Middle frontal gyrus (tissue), 1 donor: ENCODE data around the gene GRAMD1B.
"Not testable (repeated sequence)": the region's sequence is repeated elsewhere in the genome, so short reads cannot be mapped to it uniquely, and the experiment has no call there.

Experiments used
- DNase-seq: peaks from one replicate; pipeline ENCODE4 v3.0.0-alpha.2; 2015; ENCODE audit warnings: low spot score; ENCODE audit errors: extremely low spot score

GRAMD1B gene

DNA sequence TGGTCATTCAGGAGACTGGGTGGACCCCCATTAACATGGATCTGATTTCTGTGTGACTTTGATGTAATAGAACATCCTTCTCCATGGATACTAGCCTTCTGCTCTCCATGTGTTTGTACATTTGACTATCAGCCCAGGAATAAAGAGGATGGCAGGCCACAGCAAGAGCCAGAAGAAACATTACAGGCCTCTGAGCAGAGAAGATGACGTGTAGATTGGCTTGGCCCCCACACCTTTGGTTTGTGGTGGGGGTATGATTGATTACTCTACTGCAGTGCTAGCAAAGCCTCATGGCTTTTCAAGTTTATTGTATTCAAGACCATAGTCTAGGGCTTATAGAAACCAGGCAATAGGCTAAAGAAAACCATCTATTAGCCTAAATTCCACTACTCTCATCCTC is 77.0 kb downstream of the GRAMD1B start:
- DNase-seq, result no peak

DNA sequence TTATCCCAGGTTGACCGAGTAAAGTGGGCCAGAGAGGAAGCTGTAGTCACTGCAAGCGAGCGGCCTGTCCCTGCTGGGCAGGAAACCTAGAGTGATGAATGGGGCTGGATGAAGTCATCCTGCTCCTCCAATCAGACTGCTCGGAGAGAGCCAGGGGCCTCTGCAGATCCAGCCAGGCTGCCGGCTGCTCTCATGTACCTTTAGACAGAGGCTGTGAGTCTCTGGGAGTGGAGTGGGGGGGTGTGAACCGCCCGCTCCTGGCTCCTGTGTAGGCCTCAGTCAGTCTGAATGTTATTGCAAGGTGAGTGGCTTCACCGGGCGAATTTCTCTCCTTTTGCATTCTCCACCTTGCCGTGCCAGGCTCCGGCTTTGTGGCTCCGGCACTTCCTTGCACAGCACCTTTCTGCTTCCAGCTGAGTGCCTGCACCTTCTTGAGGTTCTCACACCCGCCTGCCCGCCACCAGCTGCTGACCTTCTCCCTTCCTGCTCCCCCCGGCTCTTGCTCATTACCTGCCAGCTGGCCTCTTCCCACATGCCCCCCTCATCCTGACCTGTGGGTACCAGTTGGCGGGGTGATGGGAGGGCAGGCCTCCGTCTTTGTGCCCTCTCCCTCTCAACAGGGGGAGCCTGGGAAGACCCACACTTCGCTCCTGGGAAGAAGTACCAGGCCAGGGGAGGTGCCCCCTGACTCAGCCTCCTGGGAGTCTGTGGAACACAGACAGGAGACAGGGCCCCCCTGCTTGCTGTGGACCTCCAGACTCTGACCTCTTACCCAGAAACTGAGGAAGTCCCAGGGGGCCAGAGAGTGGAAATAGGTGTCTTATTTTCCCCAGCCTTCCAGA is 79.9 kb downstream of the GRAMD1B start:
- DNase-seq, result no peak

DNA sequence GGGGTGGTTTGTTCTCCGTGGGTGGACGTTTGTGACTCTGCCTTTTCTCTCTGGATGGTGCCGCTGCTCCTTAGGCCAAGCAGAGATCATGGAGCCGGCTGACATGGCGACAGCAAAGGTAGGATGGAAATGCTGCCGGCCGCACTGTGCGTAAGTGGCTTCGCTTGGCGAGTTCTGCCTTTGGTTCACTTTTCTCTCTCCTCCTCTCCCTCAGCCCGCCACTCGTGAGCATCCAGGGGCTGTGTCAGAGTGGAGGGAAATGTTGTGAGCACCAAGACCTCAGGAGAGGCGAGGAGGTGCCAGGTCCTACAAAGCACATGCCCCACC is 80.5 kb downstream of the GRAMD1B start:
- DNase-seq, result no peak

DNA sequence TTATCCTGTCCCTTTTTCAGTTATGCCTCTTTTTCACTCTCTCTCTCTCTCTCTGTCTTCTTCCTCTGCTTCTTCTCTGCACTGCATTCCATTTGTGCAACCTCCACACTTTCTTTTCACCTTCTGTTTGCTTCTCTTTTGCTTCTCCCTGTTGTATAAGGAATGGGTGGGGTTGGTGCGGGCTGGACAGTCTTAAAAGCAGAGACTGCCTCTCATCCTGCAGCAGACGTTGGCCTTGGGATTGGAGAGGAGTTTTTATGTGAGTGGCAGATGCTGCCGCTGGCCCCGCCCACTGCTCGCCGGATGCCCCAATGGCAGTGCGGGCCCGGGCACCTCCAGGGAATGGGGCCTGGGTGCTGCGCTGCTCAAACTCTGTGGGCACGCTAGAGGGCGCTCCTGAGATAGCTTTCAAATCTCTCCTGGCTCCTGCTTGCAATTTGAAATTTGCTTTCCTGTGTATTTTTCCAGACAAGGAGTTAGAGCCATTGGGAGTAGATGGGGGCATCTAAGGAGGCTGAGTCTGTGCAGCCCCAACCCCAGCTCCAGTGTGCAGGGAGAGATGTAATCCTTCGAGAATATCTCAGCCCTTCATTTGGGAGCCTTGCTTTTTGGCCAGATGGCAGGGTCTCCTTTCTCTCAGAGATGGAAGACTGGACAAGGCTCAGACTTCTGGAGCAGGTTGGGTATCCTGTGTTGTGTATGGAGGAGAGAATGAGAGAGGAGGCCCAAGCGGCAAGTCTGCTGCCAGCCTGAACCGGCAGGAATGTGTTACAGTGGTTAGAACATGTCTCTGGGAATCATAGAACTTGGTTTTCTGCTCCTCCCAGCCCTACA is 81.2 kb downstream of the GRAMD1B start:
- DNase-seq, result peak; percentile 86

DNA sequence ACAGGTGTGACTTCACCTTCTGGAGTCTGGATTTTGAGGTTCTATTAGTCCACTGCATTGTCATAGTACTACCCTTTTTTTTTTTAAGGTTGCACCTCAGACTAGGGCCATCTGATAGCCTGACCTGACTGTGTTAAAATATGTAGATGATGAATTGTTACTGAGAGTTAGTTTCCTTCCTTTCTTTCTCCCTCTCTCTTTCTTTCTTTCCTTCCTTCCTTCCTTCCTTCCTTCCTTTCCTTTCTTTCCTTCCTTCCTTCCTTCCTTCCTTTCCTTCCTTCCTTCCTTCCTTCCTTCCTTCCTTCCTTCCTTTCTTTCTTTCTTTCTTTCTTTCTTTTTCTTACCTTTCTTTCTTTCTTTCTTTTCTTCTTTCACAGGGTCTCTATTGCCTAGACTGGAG is 83.2 kb downstream of the GRAMD1B start:
- not testable (repeated sequence) for DNase-seq

DNA sequence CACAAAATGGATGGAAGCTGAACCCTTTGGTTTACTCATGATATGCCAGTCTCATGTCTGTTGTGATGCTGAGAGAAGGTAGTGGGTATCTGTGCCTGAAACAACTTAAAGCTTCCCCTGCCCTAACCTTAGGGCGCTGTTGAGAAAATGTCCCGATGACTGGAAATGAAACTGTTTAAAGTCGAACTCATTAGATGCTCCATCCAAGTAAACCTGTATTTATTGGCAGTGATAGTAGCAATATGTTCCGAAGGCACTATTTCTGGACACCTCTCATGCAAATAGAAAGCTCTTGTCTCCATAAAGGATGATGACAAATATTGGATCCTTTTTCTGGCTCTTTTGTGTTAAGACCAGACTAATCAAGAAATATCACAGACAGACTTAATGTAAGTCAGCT is 86.2 kb downstream of the GRAMD1B start:
- DNase-seq, result no peak

DNA sequence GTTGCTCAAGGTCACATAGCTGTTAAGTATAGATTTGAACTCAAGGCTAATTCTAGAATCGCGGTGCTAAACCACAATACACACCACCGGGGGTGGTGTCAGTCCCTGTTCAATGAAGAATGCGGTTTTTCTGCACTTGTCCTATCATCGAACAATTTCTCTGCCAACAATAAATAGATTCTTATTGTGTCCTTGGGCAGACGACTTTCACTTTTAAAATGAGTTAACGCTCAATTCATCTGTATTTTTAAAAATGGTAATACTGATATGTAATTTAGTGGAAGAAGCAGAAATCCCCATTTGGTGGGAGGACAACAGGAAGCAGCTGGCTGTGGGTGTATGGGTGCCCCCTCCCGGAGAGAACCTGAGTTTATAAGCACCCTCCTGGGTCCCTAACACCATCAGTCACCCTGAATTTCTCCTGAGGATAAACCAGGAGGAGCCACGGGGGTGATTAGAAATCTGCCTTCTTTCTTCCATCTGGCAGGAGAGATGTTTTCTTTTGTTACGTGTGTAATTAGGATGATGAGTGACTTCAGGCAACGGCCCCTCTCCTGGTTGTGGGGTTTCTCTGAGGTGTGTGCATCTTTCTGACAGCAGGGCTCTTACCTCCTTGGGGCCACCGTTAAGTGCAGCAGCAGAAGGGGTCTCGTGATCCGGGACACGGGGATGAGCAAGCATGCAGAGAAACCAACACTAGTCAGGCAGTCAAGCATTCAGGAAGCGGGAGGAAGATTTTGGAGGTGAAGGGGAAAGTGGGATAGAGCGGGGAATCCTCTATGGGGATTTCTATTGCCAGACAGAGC is 87.7 kb downstream of the GRAMD1B start:
- DNase-seq, result no peak

DNA sequence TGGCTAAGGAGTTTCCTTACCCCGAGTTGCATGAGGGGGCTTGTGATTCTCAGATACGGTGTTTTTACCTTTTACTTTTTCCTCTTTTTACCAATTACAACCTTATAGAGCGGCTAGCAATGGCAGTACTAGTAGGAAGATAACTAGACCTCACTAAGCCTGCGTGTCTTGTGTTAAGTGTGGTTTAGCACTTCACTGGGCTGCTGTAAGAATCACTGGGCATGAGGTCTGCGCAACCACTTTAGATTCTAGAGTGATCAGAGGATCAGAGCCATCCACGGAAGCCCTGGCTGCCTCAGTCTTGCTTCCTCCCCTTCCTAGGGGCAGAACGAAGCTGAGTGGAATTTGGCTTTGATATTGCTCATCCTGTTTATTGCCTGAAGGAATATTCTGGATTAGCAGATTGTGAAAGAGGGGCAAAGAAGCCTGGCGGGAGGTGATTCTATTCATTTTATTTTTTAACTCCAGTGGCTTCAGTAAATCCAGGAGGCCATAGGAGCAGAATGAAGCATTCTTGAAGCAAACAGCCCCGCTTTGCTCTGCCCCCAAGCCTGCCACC is 88.5 kb downstream of the GRAMD1B start:
- DNase-seq, result no peak

DNA sequence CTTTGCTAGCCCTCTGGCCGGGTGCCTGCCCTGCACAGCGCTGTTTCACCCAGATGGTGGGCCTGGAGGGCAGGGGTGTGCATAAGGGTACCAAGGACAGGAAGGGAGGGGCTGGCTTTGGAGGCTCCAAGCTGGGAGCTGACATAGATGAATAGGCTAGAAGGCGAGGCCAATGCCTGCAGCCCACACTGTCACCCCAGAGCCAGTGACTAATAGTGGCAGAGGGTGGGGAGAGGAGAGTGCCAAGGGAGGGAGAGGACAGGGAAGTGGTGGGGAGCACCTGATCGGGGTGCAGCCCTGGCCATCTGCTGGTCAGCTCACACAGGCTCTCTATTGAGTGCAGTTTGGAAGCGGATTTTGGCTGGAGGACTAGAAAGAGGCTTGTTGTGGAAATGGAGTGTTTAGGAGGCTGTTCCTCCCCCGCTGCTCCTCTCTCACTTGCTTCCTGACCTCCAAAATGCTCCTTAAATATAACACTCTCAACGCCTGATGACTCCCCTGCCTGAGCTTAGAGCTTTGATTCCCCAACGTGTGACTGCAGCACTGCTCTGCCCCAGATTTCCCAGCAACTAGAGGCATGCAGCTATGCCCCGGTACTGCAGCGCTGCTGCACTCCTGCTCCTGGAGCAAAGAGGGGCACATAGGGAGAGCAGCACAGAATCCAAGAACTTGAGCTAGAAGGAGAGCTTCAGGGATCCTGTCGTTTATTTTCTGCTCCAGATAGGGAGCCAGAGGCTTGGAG is 89.2 kb downstream of the GRAMD1B start:
- DNase-seq, result no peak

DNA sequence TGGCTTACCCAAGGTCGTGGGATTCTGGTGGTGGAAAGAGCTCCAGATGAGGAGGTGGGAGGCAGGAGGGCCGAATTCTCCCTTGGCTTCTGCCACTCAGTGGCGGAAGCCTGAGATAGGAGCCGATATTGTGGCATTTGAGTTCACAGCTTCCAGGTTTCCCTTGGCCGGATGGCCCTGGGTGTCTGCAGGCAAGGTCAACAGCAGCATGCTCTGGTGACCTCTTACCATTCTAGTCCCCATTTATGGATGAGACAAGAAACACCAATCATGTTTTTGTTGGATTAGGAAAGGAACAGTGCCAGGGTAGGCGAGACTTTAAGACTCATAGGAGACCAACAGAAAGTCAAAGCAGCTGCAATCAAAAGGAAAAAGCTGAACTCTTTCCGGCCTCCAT is 89.7 kb downstream of the GRAMD1B start:
- no peak for DNase-seq

DNA sequence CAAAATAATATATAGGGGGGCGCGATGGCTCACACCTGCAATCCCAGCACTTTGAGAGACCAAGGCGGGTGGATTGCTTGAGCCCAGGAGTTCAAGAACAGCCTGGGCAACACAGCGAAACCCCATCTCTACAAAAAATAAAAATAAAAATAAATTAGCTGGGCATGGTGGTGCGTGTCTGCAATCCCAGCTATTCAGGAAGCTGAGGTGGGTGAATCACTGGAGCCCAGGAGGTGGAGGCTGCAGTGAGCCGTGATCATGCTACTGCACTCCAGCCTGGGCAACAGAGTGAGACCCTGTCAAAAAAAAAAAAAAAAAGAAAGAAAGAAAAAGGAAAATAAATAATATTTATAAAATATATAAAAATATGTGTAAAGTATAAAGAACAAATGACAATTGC is 90.4 kb downstream of the GRAMD1B start:
- not testable (repeated sequence) for DNase-seq

DNA sequence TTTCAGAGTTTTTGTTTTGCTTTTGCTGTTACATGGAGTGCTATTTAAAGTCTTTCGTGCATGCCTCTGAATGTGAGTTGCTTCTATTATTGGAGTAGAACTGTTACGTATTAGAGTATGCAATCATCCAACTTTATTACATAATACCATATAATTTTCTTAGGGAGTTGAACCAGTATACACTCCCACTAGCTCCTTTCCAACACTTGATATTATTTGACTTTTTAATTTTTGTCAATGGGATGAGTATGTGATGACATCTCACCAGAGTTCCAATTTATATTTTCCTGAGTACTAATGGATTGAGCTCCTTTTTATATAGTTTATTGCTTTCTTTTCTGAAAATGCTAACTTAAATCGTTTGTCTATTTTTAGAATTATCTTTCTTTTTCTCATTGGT is 90.9 kb downstream of the GRAMD1B start:
- DNase-seq, result no peak

DNA sequence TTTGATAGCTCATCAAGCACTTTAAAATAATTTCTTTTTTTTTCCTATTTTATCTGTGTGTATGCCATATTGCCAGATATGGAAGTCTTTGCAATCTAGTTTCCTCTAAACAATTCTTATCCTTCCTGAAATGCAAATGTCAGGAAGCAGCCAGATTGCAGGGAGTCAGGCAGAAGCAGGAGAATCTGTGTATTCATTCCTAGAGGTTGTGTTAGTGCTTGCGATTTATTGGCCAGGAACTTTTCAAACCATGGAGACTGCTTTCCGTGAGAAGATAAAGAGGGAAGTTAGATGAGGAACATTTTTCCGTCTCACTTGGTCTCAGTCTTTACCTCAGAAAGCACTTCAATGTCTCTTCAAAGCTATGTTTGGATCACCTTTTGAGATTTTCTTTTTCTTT is 91.9 kb downstream of the GRAMD1B start:
- DNase-seq, result no peak

DNA sequence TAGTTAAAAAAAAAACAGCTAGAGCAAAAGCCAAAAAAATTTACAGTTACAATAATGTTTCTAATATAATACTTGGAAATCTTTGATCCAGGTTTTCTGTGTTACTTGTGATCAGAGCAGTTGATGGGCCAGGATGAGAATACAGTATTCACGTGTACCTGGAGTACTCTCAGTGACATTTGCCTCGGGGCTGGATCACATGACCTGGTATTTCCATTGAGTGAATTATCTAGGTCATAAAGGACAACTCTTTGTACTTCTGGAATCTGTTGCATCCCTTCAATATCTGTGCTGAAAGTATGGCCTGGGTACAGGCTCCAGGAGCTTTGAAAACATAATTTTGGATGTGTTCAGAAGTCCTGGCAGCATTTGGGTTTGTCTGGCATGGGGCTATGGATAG is 93.5 kb downstream of the GRAMD1B start:
- DNase-seq, result no peak

DNA sequence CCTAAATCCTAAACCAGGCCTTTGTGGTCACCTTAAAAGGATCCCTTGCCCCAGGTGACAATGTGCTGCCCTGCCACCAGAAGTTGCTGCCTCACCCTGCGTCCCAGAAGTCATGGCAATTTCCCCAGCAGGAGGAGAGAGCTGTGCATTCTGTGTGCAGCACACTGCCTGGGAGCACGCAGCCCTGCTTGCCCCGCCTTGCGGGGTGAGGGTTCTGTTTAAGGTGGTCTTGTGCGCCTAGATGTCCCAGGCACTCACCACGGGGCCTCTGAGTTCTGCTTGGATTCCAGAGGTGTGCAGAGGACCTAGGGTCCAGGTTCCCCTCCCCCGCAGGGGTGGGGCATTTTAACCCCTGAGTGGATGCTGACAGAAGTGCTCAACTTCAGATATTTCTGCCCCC is 95.0 kb downstream of the GRAMD1B start:
- DNase-seq, result no peak

DNA sequence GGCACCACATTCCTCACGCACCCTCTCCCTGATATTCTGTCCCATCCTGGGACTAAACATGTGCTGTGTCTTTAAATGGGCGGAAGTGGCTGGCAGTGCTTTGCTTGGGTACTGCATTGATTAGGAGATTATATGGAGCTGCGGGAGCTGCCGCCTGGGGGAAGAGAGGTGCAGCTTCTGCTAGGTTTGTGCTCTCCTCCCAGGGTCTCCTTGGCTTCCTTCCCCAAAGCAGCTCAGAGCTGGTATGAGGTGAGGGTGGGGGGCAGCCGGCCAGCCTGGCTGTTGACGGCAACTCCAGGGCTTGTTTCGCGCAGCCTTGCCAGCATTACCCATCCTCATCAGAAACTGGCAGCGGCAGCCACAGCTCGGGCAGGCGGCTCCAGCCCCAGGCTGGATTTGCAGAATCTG is 95.4 kb downstream of the GRAMD1B start:
- DNase-seq, result no peak

DNA sequence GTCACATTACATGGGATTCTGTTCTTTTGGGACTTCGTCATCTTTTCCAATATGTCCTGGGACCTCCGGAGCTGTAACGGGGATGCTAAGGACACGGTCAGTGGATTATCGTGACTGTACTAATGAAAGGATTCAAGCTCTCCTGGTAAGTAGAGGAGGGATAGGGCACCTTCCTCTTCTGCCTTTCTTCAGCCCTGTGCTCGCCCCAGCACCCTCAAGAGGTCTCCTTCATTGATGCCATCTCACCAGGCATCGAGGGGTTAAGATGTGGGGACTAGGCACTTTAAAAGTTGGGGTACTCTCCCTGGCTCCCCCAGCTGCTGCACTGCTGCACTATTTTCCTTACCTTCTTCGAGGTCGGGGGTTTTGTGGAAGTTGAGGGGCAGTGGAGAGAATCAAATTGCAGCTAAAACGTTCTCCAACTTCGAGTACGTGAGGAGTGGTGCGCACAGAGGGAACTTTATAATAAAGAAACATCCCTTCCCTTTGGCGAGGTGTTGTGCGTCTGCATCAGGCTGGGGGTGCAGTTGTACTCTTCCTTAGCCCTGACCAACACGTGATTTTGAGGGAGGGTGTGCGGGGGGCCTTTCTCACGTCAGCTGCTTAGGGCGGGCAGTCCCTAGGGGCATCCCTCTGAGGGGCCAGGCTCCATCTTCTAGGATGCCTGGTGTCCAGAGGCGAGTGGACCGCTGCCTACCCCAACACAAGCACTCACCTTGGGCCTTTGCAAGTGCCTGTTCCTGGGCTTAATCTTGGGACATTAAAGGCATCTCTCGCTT is 96.1 kb downstream of the GRAMD1B start:
- no peak for DNase-seq

DNA sequence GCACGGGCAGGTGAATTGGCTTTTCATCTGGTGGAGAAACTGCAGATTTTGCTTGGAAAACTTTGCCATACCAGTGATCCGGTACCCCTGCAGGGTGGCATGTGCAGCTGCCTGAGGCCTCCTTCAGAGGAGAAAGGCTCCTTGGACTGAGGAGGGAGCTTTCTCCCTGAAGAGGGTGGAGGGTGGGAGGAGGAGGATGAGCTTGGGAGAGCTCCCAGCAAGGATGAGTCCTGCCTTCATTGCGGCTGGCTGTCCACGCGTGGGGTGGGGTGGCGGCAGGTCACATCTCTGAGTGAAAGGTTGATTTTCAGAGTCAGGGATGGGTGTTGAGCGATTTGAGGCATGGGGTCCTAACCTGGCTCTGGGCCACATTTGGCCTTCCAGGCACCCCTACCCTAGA is 96.8 kb downstream of the GRAMD1B start:
- DNase-seq, result no peak

DNA sequence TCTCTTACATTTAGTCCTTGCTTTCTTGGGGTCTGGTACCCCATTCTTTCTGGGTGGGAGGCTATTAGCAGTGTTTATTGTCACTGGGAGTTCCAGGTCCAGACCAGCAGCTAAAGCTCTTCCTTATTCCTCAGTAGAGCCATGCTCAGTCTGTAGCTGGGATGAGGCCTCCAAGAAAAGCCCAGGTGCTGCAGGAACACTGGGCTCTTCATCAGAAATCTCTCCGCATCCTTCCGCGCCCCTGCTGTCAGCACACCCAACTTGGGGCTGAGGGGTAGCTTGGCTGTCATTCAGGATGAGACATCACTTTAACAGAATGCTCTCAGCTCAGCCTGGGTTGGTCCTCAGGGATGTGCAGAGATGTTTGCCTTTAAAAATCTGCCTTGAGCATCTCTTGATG is 97.5 kb downstream of the GRAMD1B start:
- no peak for DNase-seq

DNA sequence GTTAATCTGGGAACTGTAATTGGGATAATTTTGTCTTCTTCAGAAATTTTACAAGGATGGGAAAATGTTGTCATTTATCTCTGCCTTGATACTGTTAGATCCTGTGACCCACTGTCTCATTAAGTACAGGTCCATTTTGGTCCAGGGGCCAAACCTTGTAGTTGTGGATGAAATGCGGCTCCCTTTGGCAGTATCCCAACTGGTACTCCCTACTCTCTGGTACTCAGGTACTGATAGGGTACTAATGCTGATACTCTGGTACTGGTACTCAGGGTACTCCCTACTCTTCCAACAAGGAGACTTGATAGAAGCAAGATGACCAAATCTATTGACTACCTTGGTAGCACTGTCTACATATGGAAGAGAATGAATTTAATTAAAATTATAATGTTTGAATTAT is 97.9 kb downstream of the GRAMD1B start:
- DNase-seq, result no peak
